ENCODE results near the gene MARCHF4.

Gene MARCHF4

DNA sequence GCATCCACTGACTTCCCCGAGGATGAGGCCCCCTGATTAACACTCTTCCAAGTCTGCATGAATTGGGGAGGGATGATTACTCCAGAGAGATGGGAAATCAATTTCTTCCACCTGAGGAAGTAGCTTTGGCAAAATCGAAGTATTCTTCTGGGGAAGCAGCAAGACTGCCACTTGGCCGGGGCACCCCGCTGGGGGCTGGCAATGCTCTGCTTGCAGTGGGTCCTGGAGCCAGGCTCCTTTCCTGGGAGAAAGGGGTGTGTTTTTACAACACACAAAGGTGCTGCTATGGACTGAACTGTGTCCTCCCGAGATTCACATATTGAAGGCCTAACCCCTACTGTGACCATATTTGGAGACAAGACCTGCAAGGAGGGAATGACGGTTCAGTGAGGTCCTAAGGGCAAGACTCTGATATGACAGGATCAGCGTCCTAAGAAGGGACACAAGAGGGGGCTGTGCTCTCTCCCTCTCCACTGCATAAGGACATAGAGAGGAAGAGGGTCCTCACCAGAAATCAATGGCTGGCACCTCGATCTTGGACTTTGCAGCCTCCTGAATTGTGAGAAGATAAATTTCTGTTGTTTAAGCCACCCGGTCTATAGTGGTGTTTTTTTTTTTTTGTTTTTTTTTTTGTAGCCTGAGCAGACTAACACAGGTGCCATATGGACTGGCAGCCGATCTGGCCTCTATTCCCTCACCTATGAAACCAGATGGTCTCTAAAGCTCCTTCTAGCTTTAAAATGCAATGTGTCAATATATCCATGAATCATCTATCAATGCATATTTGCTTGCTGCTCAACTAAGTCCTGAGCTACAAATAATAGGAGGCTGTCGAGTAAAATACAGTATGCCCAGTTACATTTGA, 36.4 kb upstream of the MARCHF4 start:
- H3K27ac ChIP-seq (ENCODE audit: low read length) = no peak overlapping the region
- no peaks in the 10 kb centered on the region for H3K36me3 ChIP-seq (replicated peaks; ENCODE audit: insufficient read depth, low read length)
- no peaks in the 10 kb centered on the region for H3F3A ChIP-seq (ENCODE audit: insufficient read depth, low read length)
- no peak overlapping the region for H3K4me2 ChIP-seq (ENCODE audit: low read depth, low read length)
- H3K4me1 ChIP-seq (ENCODE audit: low read length) = no peaks in the 10 kb centered on the region
- H3K9ac ChIP-seq (ENCODE audit: low read length) = no peak overlapping the region
- TF ChIP-seq EZH2 (optimal IDR thresholded peaks at IDR 0.05; ENCODE audit: low read depth, low read length) (no peak), EZH2phosphoT487 (IDR thresholded peaks at IDR 0.05; ENCODE audit: low read length) (no peak)
- TF ChIP-seq, protein P1, sequence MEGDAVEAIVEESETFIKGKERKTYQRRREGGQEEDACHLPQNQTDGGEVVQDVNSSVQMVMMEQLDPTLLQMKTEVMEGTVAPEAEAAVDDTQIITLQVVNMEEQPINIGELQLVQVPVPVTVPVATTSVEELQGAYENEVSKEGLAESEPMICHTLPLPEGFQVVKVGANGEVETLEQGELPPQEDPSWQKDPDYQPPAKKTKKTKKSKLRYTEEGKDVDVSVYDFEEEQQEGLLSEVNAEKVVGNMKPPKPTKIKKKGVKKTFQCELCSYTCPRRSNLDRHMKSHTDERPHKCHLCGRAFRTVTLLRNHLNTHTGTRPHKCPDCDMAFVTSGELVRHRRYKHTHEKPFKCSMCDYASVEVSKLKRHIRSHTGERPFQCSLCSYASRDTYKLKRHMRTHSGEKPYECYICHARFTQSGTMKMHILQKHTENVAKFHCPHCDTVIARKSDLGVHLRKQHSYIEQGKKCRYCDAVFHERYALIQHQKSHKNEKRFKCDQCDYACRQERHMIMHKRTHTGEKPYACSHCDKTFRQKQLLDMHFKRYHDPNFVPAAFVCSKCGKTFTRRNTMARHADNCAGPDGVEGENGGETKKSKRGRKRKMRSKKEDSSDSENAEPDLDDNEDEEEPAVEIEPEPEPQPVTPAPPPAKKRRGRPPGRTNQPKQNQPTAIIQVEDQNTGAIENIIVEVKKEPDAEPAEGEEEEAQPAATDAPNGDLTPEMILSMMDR (IDR thresholded peaks at IDR 0.05; ENCODE audit: low read length) = no peak
- no peak overlapping the region for H3K4me3 ChIP-seq (ENCODE audit: low read length)
- no peaks in the 10 kb centered on the region for H3K9me2 ChIP-seq (replicated peaks; ENCODE audit: insufficient read depth, low read length)
- no peak overlapping the region for H2AFZ ChIP-seq (ENCODE audit: low read length)
- no peaks in the 10 kb centered on the region for H3K9me3 ChIP-seq (replicated peaks; ENCODE audit: insufficient read depth, low read length)
- H3K27me3 ChIP-seq (replicated peaks; ENCODE audit: insufficient read depth, low read length) = no peaks in the 10 kb centered on the region
- no peak for DNase-seq
- H3K79me2 ChIP-seq (ENCODE audit: low read length) = no peaks in the 10 kb centered on the region
- no peaks in the 10 kb centered on the region for H4K20me1 ChIP-seq (ENCODE audit: insufficient read depth, low read length)

DNA sequence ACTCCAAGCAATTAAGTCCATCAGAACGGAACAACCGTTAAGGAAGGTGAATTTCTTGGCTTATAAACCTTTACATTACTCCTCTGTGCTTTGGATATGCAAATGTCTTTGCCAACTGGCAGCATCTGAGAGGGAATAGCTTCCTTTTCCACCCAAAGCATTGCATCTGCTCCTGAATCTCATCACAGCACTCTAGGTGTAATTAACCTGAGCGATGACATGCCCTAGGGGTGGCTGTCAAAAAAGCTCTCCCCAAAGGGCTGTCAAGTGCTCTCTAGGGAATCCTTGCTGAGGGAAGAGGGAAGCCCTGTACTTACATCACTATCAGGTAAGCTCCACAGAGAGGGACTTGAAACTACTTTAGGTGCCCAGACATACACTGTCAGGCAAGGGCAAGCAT, 34.5 kb upstream of the MARCHF4 start:
- H3K79me2 ChIP-seq (ENCODE audit: low read length) = no peaks in the 10 kb centered on the region
- no peak overlapping the region for H3K4me2 ChIP-seq (ENCODE audit: low read depth, low read length)
- H3K9me2 ChIP-seq (replicated peaks; ENCODE audit: insufficient read depth, low read length) = no peaks in the 10 kb centered on the region
- H3K9me3 ChIP-seq (replicated peaks; ENCODE audit: insufficient read depth, low read length) = no peaks in the 10 kb centered on the region
- H3K9ac ChIP-seq (ENCODE audit: low read length) = no peak overlapping the region
- no peak overlapping the region for H2AFZ ChIP-seq (ENCODE audit: low read length)
- H3K36me3 ChIP-seq (replicated peaks; ENCODE audit: insufficient read depth, low read length) = no peaks in the 10 kb centered on the region
- H3F3A ChIP-seq (ENCODE audit: insufficient read depth, low read length) = no peaks in the 10 kb centered on the region
- H3K4me3 ChIP-seq (ENCODE audit: low read length) = no peak overlapping the region
- TF ChIP-seq, protein P1 (IDR thresholded peaks at IDR 0.05; ENCODE audit: low read length) = no peak
- no peak for TF ChIP-seq EZH2phosphoT487 (IDR thresholded peaks at IDR 0.05; ENCODE audit: low read length)
- no peak for TF ChIP-seq EZH2 (optimal IDR thresholded peaks at IDR 0.05; ENCODE audit: low read depth, low read length)
- no peaks in the 10 kb centered on the region for H3K4me1 ChIP-seq (ENCODE audit: low read length)
- no peaks in the 10 kb centered on the region for H3K27me3 ChIP-seq (replicated peaks; ENCODE audit: insufficient read depth, low read length)
- no peak overlapping the region for H3K27ac ChIP-seq (ENCODE audit: low read length)
- no peak for DNase-seq
- H4K20me1 ChIP-seq (ENCODE audit: insufficient read depth, low read length) = no peaks in the 10 kb centered on the region

DNA sequence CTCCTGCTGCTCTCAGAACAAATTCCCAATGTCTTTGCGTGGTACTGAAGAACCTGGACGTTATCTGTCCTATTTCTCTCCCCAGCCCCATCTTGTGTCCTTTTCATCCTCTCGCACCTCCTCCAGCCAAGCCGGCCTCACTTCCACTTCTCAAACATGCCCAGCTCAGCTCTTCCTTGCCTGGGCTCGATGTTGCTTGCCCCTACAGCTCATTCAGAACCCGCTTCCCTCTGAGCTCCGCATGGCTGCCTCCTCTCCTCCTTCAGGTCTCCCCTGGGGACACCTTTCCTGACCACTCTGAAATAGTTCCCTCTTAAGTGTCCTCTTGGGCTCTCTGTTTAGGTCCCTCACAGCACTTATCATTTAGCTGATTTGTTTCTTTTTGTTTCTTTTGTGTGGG, 33.3 kb upstream of the MARCHF4 start:
- DNase-seq = no peak
- no peaks in the 10 kb centered on the region for H3K9me3 ChIP-seq (replicated peaks; ENCODE audit: insufficient read depth, low read length)
- H3K79me2 ChIP-seq (ENCODE audit: low read length) = no peaks in the 10 kb centered on the region
- no peak overlapping the region for H3K4me2 ChIP-seq (ENCODE audit: low read depth, low read length)
- no peaks in the 10 kb centered on the region for H3K9me2 ChIP-seq (replicated peaks; ENCODE audit: insufficient read depth, low read length)
- H3K36me3 ChIP-seq (replicated peaks; ENCODE audit: insufficient read depth, low read length) = no peaks in the 10 kb centered on the region
- H3K4me3 ChIP-seq (ENCODE audit: low read length) = no peak overlapping the region
- H4K20me1 ChIP-seq (ENCODE audit: insufficient read depth, low read length) = no peaks in the 10 kb centered on the region
- no peaks in the 10 kb centered on the region for H3K4me1 ChIP-seq (ENCODE audit: low read length)
- no peak overlapping the region for H3K9ac ChIP-seq (ENCODE audit: low read length)
- H2AFZ ChIP-seq (ENCODE audit: low read length) = no peak overlapping the region
- no peaks in the 10 kb centered on the region for H3F3A ChIP-seq (ENCODE audit: insufficient read depth, low read length)
- H3K27me3 ChIP-seq (replicated peaks; ENCODE audit: insufficient read depth, low read length) = no peaks in the 10 kb centered on the region
- no peak overlapping the region for H3K27ac ChIP-seq (ENCODE audit: low read length)
- TF ChIP-seq EZH2phosphoT487 (IDR thresholded peaks at IDR 0.05; ENCODE audit: low read length) (no peak), EZH2 (optimal IDR thresholded peaks at IDR 0.05; ENCODE audit: low read depth, low read length) (no peak)
- TF ChIP-seq, protein P1 (IDR thresholded peaks at IDR 0.05; ENCODE audit: low read length) = no peak
